Right atrium auricular region (tissue), 2 donors: ENCODE data around the gene DLGAP4. TPM values are rescaled to one million over a fixed set of nuclear protein-coding genes. Genes with fewer than 3 reads are reported as not detected.

Experiments used
- DNase-seq: peaks from one replicate; pipeline ENCODE4 v3.0.0-alpha.2; 2019; ENCODE audit warnings: low spot score
- H3K27ac ChIP-seq, 2 donors: fragments of 200-600 bp; sonication (generic); 1 replicate in 1 of 2; 2 replicates in 1 of 2; pipeline ENCODE4 v1.5.1; 2016 to 2019
- H3K27me3 ChIP-seq, 2 donors: fragments of 200-600 bp; sonication (generic); one replicate each; pipeline versions ENCODE4 v1.5.1 to v1.6.0; 2017 to 2019
- H3K36me3 ChIP-seq: fragments of 200-600 bp; sonication (generic); one replicate; pipeline ENCODE4 v1.5.1; 2016
- H3K4me1 ChIP-seq, 2 donors: fragments of 200-600 bp; sonication (generic); one replicate each; pipeline versions ENCODE4 v1.5.1 to v1.6.0; 2017 to 2019
- H3K4me3 ChIP-seq, 2 donors: fragments of 200-600 bp; sonication (generic); 1 replicate in 1 of 2; 2 replicates in 1 of 2; pipeline ENCODE4 v1.5.1; 2017 to 2019; ENCODE audit warnings: mild to moderate bottlenecking in 1 of 2, moderate library complexity in 1 of 2
- H3K9me3 ChIP-seq, 2 donors: fragments of 200-600 bp; sonication (generic); one replicate each; pipeline ENCODE4 v1.5.1; 2019
- CTCF ChIP-seq, 2 donors: fragments of 200-600 bp; sonication (generic); IDR thresholded peaks; one replicate each; pipeline ENCODE4 v1.5.1; 2019; ENCODE audit warnings: antibody characterized with exemption in 2 of 2
- total RNA-seq, 2 donors: library from RNA; depleted of rRNA; stranded (reverse); fragments of >200 nt; gene quantifications; one replicate each; pipeline ENCODE4 v1.1.0, GENCODE V29; 2016

Gene DLGAP4
- total RNA-seq, 2 donors from 2014 or later, result 30.0 to 50.2 TPM

DNA sequence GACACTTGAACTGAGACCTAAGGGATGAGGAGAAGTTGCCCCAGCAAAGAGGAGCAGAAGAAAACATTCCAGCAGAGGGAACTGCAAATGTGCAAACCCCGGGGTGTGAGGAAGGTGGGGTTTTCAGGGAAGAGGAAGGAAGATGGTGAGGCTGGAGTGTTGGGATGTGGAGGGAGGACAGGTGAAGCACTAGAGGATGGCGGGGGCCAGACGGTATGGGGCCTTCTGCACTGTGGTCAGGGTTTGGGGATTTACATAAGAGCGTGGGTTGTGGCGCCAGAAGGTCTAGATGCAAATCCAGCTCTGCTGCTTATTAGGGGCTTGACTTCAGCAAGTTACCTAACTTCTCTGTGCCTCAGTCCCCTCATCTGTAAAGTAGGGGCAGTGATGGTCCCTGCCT, 16.0 kb downstream of the DLGAP4 start:
- Histone ChIP-seq H3K36me3 (no peaks in the 10 kb centered on the region), H3K27me3 (no peaks in the 10 kb centered on the region), H3K27ac (no peak overlapping the region), H3K9me3 (peaks cover 0 to 16% of the 10 kb centered on the region in 2 donors), H3K4me1 (no peaks in the 10 kb centered on the region), H3K4me3 (no peak overlapping the region)
- TF ChIP-seq CTCF (IDR thresholded peaks at IDR 0.05), result no peak
- DNase-seq, result no peak

DNA sequence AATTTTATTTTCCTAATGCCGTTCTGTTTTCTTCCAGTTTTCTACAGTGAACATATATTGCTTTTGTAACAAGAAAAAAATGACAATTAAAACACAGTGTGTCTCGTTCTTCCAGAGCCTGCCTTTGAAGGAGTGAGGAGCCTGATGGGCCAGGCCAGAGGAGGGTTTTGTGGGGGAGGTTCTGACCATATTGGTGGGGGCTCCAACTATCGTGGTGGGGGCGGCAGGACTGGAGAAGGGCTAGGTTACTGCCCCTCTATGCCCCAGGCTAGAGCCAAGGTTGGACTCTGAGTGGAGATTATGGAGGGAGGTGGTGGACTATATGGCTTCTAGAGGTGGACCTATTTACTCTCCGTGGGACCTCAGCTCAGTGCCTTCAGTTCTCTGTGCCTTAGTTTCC, 24.0 kb downstream of the DLGAP4 start:
- TF ChIP-seq CTCF (IDR thresholded peaks at IDR 0.05), result no peak
- Histone ChIP-seq H3K9me3 (peaks cover 0 to 7% of the 10 kb centered on the region in 2 donors), H3K27me3 (no peaks in the 10 kb centered on the region), H3K27ac (no peak overlapping the region), H3K36me3 (no peaks in the 10 kb centered on the region), H3K4me3 (no peak overlapping the region), H3K4me1 (no peaks in the 10 kb centered on the region)
- no peak for DNase-seq

DNA sequence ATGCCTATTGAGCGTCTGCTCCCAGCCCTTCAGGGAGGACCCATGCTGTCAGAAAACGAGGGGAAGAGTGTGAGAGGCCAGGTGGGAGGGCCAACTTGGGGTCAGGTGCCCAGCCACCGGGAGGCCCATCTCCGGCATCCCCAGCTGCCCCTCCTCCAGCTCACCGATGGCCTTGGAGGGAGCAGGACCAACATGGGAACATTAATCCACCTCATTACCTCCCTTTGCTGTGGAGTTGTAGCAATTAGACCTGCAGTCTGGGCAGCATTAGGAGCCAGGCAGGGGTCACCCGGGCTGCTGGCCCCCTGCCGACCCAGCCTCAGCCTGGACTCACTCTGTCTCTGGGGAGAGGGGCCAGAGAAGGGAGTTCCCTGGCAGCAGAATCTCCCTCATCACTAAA, 25.1 kb downstream of the DLGAP4 start:
- no peaks in the 10 kb centered on the region for H3K4me1 ChIP-seq

DNA sequence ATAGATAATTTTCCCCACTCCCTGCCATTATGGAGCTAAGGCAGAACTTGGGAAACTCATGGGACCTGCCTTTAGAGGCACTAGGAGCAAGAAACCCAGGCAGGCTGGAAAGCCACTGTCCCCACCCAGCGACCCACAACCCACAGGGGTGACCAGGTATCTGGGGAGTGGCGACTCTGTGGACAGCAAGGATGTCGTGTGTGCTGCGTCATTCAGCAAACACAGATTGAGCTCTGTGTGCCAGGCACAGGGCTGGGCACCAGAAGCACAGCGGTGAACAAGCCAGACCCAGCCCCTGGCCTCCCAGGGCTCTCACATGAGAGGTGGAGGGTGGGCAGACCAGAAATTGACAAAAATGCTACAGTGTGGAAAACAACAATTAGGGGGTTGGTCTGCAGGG, 27.7 kb downstream of the DLGAP4 start:
- no peak for DNase-seq
- H3K36me3 ChIP-seq, result no peaks in the 10 kb centered on the region
- H3K9me3 ChIP-seq, result no peaks in the 10 kb centered on the region
- no peak overlapping the region for H3K4me3 ChIP-seq
- H3K4me1 ChIP-seq, result no peaks in the 10 kb centered on the region
- no peak overlapping the region for H3K27ac ChIP-seq
- H3K27me3 ChIP-seq, result no peaks in the 10 kb centered on the region
- TF ChIP-seq CTCF (IDR thresholded peaks at IDR 0.05), result no peak

More for the DNA sequence above, 25.1 kb downstream of the DLGAP4 start:
- H3K27ac ChIP-seq, result no peak overlapping the region
- TF ChIP-seq CTCF (IDR thresholded peaks at IDR 0.05), result no peak
- peaks cover 0 to 4% of the 10 kb centered on the region in 2 donors for H3K9me3 ChIP-seq
- no peak for DNase-seq
- no peaks in the 10 kb centered on the region for H3K36me3 ChIP-seq
- H3K27me3 ChIP-seq, result no peaks in the 10 kb centered on the region
- H3K4me3 ChIP-seq, result no peak overlapping the region

GRCh38 chr20:36334281-36335205, 28.4 kb downstream of the DLGAP4 start:
- H3K4me3 ChIP-seq, result no peak overlapping the region
- no peak for DNase-seq
- no peak overlapping the region for H3K27ac ChIP-seq
- no peak for TF ChIP-seq CTCF (IDR thresholded peaks at IDR 0.05)
- H3K27me3 ChIP-seq, result no peaks in the 10 kb centered on the region
- no peaks in the 10 kb centered on the region for H3K9me3 ChIP-seq
- H3K36me3 ChIP-seq, result no peaks in the 10 kb centered on the region
- no peaks in the 10 kb centered on the region for H3K4me1 ChIP-seq
